IPS DF 4.7 (cell line): Measurements from ENCODE around the gene GMPR.

Experiments used
- DNase-seq: peaks from one replicate; pipeline ENCODE4 v3.0.0-alpha.2; 2013; ENCODE audit warnings: low spot score; ENCODE audit errors: extremely low read depth

Gene GMPR

GRCh38 chr6:16238057-16238962 is at the start of gene GMPR:
TSS of gene GMPR (plus strand) at chr6:16238587. CDS start at chr6:16238694, 107 bp downstream.
- no peak for DNase-seq

- no peak for DNase-seq
Observed at GRCh38 chr6:16190214-16190613, 48.2 kb upstream of the GMPR start.

GRCh38 chr6:16196260-16196983 is 42.0 kb upstream of the GMPR start:
- no peak for DNase-seq

- DNase-seq = no peak
Observed at GRCh38 chr6:16196984-16197546, 41.3 kb upstream of the GMPR start.

- DNase-seq = no peak
Observed at GRCh38 chr6:16198061-16198705, 40.2 kb upstream of the GMPR start.

GRCh38 chr6:16199804-16200203 is 38.6 kb upstream of the GMPR start:
- no peak for DNase-seq

- no peak for DNase-seq
Observed at GRCh38 chr6:16200321-16200883, 38.0 kb upstream of the GMPR start.

GRCh38 chr6:16201706-16202105 is 36.7 kb upstream of the GMPR start:
- DNase-seq = no peak

- DNase-seq = no peak
Observed at GRCh38 chr6:16204653-16205376, 33.6 kb upstream of the GMPR start.

- no peak for DNase-seq
Observed at GRCh38 chr6:16205377-16206144, 32.8 kb upstream of the GMPR start.

- peak; percentile 44 for DNase-seq
Observed at GRCh38 chr6:16206595-16207037, 31.8 kb upstream of the GMPR start.

GRCh38 chr6:16208989-16209388 is 29.4 kb upstream of the GMPR start:
- DNase-seq = no peak

- DNase-seq = no peak
Observed at GRCh38 chr6:16209539-16209938, 28.8 kb upstream of the GMPR start.

GRCh38 chr6:16212276-16212675 is 26.1 kb upstream of the GMPR start:
- no peak for DNase-seq

- no peak for DNase-seq
Observed at GRCh38 chr6:16216501-16217155, 21.8 kb upstream of the GMPR start.

GRCh38 chr6:16217156-16217721 is 21.1 kb upstream of the GMPR start:
- no peak for DNase-seq

- no peak for DNase-seq
Observed at GRCh38 chr6:16222826-16223225, 15.6 kb upstream of the GMPR start.

- DNase-seq = no peak
Observed at GRCh38 chr6:16223362-16223761, 15.0 kb upstream of the GMPR start.

- DNase-seq = no peak
Observed at GRCh38 chr6:16224409-16224808, 14.0 kb upstream of the GMPR start.
